Panc1 (cell line): ENCODE results near the gene LONP2. TPM values are rescaled to one million over a fixed set of nuclear protein-coding genes. Genes with fewer than 3 reads are reported as not detected.
A peak's percentile ranks its signal among the peaks of the same experiment; 100 is the strongest.

Experiments
- ATAC-seq: fragments of 200-7000 bp; cut with Tn5 transposase; 2 replicates; pipeline ENCODE4 v1.9.1; 2020; ENCODE audit warnings: mild to moderate bottlenecking, moderate library complexity
- BruUV-seq: library from RNA; stranded (reverse); fragments of 400-500 nt; replicated peaks from 2 replicates; lab custom pipeline; 2021; lab: Mats Ljungman, UMichigan
- CTCF ChIA-PET: fragments of 300-600 bp; sonication (Branson Sonifier 250); formaldehyde crosslinking; loops from one replicate; lab custom pipeline; 2022; ENCODE audit warnings: antibody characterized with exemption; lab: Charles Lee
- POLR2A ChIA-PET: fragments of 300-600 bp; sonication (Branson Sonifier 250); formaldehyde crosslinking; loops from one replicate; lab custom pipeline; 2022; ENCODE audit warnings: antibody characterized with exemption; lab: Charles Lee
- DNase-seq: peaks from one replicate; pipeline ENCODE4 v3.0.0-alpha.2; 2010; ENCODE audit warnings: low read depth, low spot score
- H3K27ac ChIP-seq: 2 replicates; pipeline ENCODE4 v1.5.1; 2011; ENCODE audit warnings: mild to moderate bottlenecking, low read length, inconsistent platforms
- H3K27me3 ChIP-seq: fragments of 200-500 bp; sonication (Bioruptor generic); 2 replicates; pipeline ENCODE4 v1.6.0; 2014; ENCODE audit warnings: low read length, inconsistent platforms; ENCODE audit not compliant: control insufficient read depth, insufficient read depth
- H3K36me3 ChIP-seq: fragments of 200-500 bp; sonication (Bioruptor generic); 2 replicates; pipeline ENCODE4 v1.5.1; 2014; ENCODE audit warnings: inconsistent platforms, mild to moderate bottlenecking, low read length, moderate library complexity; ENCODE audit not compliant: control insufficient read depth, insufficient read depth
- H3K4me1 ChIP-seq: 2 replicates; pipeline ENCODE4 v1.5.1; 2011; ENCODE audit warnings: inconsistent platforms, mild to moderate bottlenecking, low read length, moderate library complexity; ENCODE audit not compliant: control insufficient read depth, insufficient read depth
- H3K4me3 ChIP-seq, 2 experiments: 2 replicates each; pipeline ENCODE4 v1.5.1; 2011 to 2012; ENCODE audit warnings: low read depth in 2 of 2, low read length in 2 of 2, mild to moderate bottlenecking in 2 of 2, inconsistent platforms in 1 of 2, moderate library complexity in 1 of 2
- H3K9me3 ChIP-seq: fragments of 200-500 bp; sonication (Bioruptor generic); 2 replicates; pipeline ENCODE4 v1.5.1; 2014; ENCODE audit warnings: low read depth, mild to moderate bottlenecking, inconsistent platforms, low read length, moderate library complexity; ENCODE audit not compliant: control insufficient read depth, insufficient read depth
- POLR2AphosphoS5 ChIP-seq: IDR thresholded peaks from 2 replicates; pipeline ENCODE4 v1.6.1; 2012; ENCODE audit warnings: mild to moderate bottlenecking, low read depth, low read length, moderate library complexity
- SIN3A ChIP-seq: IDR thresholded peaks from 2 replicates; pipeline ENCODE4 v1.6.1; 2012; ENCODE audit warnings: low read depth, mild to moderate bottlenecking, low read length, moderate library complexity, borderline replicate concordance; ENCODE audit not compliant: insufficient read depth
- TCF7L2 ChIP-seq: IDR thresholded peaks from 2 replicates; pipeline ENCODE4 v1.6.1; 2011; ENCODE audit warnings: mild to moderate bottlenecking, low read depth, low read length, inconsistent platforms
- in situ Hi-C: cut with HindIII; loops from 2 replicates; pipeline ENCODE4 v1.10.0; 2016; ENCODE audit warnings: low sequenced_read_pairs, low pct_unique_long_range_greater_than_20kb
- intact Hi-C: fragments of 100-400 bp; cut with micrococcal nuclease; formaldehyde crosslinking; loops from one replicate; pipeline ENCODE4 v1.10.0; 2022; ENCODE audit not compliant: unreplicated experiment
- total RNA-seq: library from RNA; stranded (reverse); gene quantifications from one replicate; pipeline ENCODE4 v1.2.1, GENCODE V29; 2021; ENCODE audit not compliant: unreplicated experiment
- TF ChIP-seq, protein P1 (sequence below): fragments of 450-650 bp; IDR thresholded peaks from 2 replicates; pipeline ENCODE4 v1.5.1; 2017; ENCODE audit warnings: mild to moderate bottlenecking
- TF ChIP-seq, protein P2 (sequence below), 2 experiments: IDR thresholded peaks; 2 replicates each; pipeline ENCODE4 v1.6.1; 2011 to 2012; ENCODE audit warnings: low read depth in 2 of 2, control low read depth in 1 of 2, low read length in 1 of 2, mild to moderate bottlenecking in 1 of 2, moderate library complexity in 1 of 2; ENCODE audit not compliant: insufficient read depth in 1 of 2

LONP2 gene
- total RNA-seq, 1 experiment from 2014 or later, result 22.9 TPM

DNA sequence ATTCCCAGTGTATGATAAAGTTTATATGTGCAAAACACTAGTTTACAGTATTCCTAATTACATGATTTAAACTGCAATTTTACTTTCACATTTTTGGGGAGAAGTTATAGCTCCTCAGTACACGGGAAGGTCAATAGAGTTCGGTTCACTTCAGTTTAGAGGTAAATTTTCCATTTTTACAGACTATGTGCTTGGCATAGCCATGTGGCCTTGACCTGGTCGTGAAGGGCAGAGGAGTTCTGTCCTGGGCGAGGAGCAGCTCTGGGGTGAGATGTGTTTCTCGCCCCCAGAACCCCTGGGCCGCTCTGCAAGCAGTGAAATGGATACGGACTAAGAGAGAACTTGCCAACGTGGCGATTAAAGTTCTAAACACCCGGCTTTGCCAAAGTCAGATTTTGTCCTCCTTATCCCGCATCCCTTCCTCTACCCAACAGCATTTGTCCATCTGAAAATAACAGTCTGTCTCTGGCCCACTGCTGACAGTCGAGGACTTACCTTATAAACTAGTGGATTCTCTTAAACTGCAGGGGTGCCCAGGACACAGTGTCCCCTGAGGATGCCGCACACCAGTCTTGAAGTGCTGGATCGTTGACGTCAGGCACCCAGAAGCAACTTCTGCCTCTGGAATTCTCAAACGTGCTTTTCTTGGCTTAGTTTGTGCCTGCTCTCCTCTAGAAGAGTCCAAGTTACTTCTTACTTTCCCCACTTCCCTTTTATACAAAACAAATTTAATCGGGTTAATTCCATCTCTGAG, 142.6 kb downstream of the LONP2 start:
- Histone ChIP-seq H3K4me1 (peaks cover 9% of the 10 kb centered on the region), H3K27me3 (no peaks in the 10 kb centered on the region), H3K36me3 (no peaks in the 10 kb centered on the region; the same call in none of the 2 replicates), H3K9me3 (no peaks in the 10 kb centered on the region), H3K27ac (no peak overlapping the region), H3K4me3 (no peak overlapping the region)
- TF ChIP-seq SIN3A (no peak), POLR2AphosphoS5 (no peak), TCF7L2 (no peak)
- TF ChIP-seq, protein P1, sequence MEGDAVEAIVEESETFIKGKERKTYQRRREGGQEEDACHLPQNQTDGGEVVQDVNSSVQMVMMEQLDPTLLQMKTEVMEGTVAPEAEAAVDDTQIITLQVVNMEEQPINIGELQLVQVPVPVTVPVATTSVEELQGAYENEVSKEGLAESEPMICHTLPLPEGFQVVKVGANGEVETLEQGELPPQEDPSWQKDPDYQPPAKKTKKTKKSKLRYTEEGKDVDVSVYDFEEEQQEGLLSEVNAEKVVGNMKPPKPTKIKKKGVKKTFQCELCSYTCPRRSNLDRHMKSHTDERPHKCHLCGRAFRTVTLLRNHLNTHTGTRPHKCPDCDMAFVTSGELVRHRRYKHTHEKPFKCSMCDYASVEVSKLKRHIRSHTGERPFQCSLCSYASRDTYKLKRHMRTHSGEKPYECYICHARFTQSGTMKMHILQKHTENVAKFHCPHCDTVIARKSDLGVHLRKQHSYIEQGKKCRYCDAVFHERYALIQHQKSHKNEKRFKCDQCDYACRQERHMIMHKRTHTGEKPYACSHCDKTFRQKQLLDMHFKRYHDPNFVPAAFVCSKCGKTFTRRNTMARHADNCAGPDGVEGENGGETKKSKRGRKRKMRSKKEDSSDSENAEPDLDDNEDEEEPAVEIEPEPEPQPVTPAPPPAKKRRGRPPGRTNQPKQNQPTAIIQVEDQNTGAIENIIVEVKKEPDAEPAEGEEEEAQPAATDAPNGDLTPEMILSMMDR, result no peak
- TF ChIP-seq, protein P2, sequence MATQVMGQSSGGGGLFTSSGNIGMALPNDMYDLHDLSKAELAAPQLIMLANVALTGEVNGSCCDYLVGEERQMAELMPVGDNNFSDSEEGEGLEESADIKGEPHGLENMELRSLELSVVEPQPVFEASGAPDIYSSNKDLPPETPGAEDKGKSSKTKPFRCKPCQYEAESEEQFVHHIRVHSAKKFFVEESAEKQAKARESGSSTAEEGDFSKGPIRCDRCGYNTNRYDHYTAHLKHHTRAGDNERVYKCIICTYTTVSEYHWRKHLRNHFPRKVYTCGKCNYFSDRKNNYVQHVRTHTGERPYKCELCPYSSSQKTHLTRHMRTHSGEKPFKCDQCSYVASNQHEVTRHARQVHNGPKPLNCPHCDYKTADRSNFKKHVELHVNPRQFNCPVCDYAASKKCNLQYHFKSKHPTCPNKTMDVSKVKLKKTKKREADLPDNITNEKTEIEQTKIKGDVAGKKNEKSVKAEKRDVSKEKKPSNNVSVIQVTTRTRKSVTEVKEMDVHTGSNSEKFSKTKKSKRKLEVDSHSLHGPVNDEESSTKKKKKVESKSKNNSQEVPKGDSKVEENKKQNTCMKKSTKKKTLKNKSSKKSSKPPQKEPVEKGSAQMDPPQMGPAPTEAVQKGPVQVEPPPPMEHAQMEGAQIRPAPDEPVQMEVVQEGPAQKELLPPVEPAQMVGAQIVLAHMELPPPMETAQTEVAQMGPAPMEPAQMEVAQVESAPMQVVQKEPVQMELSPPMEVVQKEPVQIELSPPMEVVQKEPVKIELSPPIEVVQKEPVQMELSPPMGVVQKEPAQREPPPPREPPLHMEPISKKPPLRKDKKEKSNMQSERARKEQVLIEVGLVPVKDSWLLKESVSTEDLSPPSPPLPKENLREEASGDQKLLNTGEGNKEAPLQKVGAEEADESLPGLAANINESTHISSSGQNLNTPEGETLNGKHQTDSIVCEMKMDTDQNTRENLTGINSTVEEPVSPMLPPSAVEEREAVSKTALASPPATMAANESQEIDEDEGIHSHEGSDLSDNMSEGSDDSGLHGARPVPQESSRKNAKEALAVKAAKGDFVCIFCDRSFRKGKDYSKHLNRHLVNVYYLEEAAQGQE (IDR thresholded peaks at IDR 0.05; ENCODE audit: insufficient read depth in 1 of 2, low read depth in 2 of 2, low read length in 1 of 2), result no peak
- CTCF ChIA-PET, result no interaction called here
- in situ Hi-C loops, result no loop called here
- intact Hi-C loops, result no loop called here
- TSS peak; percentile 84 for BruUV-seq
- ATAC-seq (no peak), DNase-seq (no peak)
- POLR2A ChIA-PET, result interaction anchor here (0.6 kb wide), 1 partner anchor 22 kb away, joined by 4 read pairs; no protein-coding TSS in a partner anchor

DNA sequence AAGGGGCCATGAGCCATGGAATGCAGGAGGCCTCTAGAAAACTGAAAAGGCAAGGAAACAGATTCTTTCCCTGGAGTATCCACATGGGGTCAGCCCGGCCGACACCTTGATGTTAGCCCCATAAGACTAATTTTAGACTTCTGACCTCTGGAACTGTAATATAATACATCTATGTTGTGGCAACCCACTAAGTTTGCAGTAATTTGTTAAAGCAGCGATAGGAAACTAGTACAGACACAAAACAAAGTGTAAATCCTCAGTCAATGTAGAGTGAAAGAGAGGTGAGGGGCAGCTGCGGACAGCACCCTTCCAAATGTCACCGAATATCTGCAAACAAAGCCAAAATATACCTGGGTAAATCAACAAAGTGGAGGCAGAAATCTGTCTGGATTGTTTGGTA, 148.3 kb downstream of the LONP2 start:
- no peak for DNase-seq
- intact Hi-C loops, result no loop called here
- Histone ChIP-seq H3K4me1 (no peaks in the 10 kb centered on the region), H3K4me3 (no peak overlapping the region), H3K9me3 (no peaks in the 10 kb centered on the region), H3K27ac (no peak overlapping the region), H3K36me3 (no peaks in the 10 kb centered on the region), H3K27me3 (no peaks in the 10 kb centered on the region)
- no peak for ATAC-seq
- TF ChIP-seq, protein P2 (IDR thresholded peaks at IDR 0.05; ENCODE audit: insufficient read depth in 1 of 2, low read depth in 2 of 2, low read length in 1 of 2), result no peak
- TF ChIP-seq TCF7L2 (no peak), POLR2AphosphoS5 (no peak), SIN3A (no peak)
- TF ChIP-seq, protein P1, result no peak
- POLR2A ChIA-PET, result no interaction called here
- BruUV-seq, result no TSS peak
- CTCF ChIA-PET, result no interaction called here
- in situ Hi-C loops, result no loop called here
